GM21576 (cell line): Measurements from ENCODE around the gene RNF150.

Source experiments
- ATAC-seq: cut with Tn5 transposase; IDR thresholded peaks from one replicate; pipeline ENCODE4 v1.9.1; 2021; ENCODE audit warnings: mild to moderate bottlenecking, moderate library complexity; ENCODE audit not compliant: unreplicated experiment

The RNF150 gene

GRCh38 chr4:140930557-140930956 lies 202.7 kb downstream of the RNF150 start:
- ATAC-seq = no peak

GRCh38 chr4:140930011-140930410 lies 203.3 kb downstream of the RNF150 start:
- no peak for ATAC-seq

GRCh38 chr4:140928880-140929279 lies 204.4 kb downstream of the RNF150 start:
- ATAC-seq = no peak

GRCh38 chr4:140926672-140927071 lies 206.6 kb downstream of the RNF150 start:
- no peak for ATAC-seq

GRCh38 chr4:140925417-140925816 lies 207.9 kb downstream of the RNF150 start:
- no peak for ATAC-seq

GRCh38 chr4:140924761-140925392 lies 208.4 kb downstream of the RNF150 start:
- no peak for ATAC-seq

GRCh38 chr4:140906993-140907962 lies 226.0 kb downstream of the RNF150 start:
- no peak for ATAC-seq

GRCh38 chr4:140904904-140905303 lies 228.4 kb downstream of the RNF150 start:
- no peak for ATAC-seq

GRCh38 chr4:140903522-140904475 lies 229.5 kb downstream of the RNF150 start:
- ATAC-seq = no peak

GRCh38 chr4:140901736-140902336 lies 231.4 kb downstream of the RNF150 start:
- no peak for ATAC-seq

- no peak for ATAC-seq
Measured at GRCh38 chr4:140893939-140894338, 239.3 kb downstream of the RNF150 start.

- no peak for ATAC-seq
Measured at GRCh38 chr4:140888054-140888453, 245.2 kb downstream of the RNF150 start.

- ATAC-seq = no peak
Measured at GRCh38 chr4:140887467-140887866, 245.8 kb downstream of the RNF150 start.

- peak; percentile 80 for ATAC-seq
Measured at GRCh38 chr4:140884431-140885058, 248.7 kb downstream of the RNF150 start.

GRCh38 chr4:140877781-140878180 lies 255.5 kb downstream of the RNF150 start:
- no peak for ATAC-seq

GRCh38 chr4:140876615-140877364 lies 256.5 kb downstream of the RNF150 start:
- no peak for ATAC-seq

- no peak for ATAC-seq
Measured at GRCh38 chr4:140875746-140876452, 257.4 kb downstream of the RNF150 start.

- ATAC-seq = no peak
Measured at GRCh38 chr4:140874056-140874455, 259.2 kb downstream of the RNF150 start.

GRCh38 chr4:140871368-140871767 lies 261.9 kb downstream of the RNF150 start:
- ATAC-seq = no peak
